NCI-H748 (cell line): ENCODE data around the gene SMIM22.
"Not testable (repeated sequence)": the region's sequence is repeated elsewhere in the genome, so short reads cannot be mapped to it uniquely, and the experiment has no call there.

Experiments
- DNase-seq: peaks from one replicate; lab custom pipeline; 2025; ENCODE audit not compliant: unreplicated experiment; lab: John Stamatoyannopoulos, UW

Gene SMIM22

GRCh38 chr16:4768549-4769305 lies 26.4 kb upstream of the SMIM22 start:
- peak; percentile 94 for DNase-seq

GRCh38 chr16:4769306-4769638 lies 25.9 kb upstream of the SMIM22 start:
- no peak for DNase-seq

DNA sequence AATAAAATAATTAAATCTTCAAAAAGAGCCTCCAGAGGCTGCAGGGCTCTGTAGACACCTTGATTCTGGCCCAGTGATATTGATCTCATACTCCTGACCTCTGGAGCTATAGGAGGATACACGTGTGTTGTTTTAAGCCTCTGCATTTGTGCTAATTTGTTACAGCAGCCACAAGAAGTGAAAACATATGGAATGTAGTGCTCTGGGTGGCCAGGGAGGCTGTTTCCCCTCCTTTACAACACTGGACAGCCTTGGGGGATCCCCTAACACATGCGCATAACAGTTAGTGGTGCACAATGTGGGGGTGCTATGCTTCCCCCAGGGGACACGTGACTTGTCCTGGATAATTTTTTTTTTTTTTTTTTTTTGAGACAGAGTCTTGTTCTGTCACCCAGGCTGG lies 23.5 kb upstream of the SMIM22 start:
- DNase-seq = no peak

DNA sequence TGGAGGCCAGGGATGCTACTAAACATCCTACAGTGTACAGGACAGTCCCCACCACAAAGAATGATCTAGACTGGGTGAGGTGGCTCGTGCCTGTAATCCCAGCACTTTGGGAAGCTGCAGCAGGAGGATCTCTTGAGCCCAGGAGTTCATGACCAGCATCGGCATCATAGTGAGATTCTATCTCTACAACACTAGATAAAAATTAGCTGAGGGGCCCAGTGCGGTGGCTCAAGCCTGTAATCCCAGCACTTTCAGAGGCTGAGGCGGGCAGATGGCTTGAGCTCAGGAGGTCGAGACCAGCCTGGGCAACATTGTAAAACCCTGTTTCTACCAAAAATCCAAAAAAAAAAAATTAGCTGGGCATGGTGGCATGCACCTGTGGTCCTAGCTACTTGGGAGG lies 22.8 kb upstream of the SMIM22 start:
- no peak for DNase-seq

DNA sequence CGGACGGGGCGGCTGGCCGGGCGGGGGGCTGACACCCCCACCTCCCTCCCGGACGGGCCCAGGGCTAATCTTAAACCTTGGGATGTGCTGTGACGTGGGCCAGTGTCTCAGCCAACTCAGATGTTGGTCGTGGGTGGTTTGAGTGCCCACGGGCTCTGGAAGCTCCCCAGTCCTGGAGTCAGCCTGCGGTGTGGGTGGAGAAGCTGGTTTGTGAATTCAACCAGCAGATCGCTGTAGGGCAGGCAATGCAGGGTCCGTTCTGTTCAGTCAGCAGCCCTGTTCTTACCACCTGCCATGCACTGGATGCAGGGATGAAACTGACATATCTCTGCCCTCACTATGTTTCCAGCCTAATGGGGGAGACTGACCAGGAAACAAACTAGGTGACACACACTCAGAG lies 20.2 kb upstream of the SMIM22 start:
- no peak for DNase-seq

DNA sequence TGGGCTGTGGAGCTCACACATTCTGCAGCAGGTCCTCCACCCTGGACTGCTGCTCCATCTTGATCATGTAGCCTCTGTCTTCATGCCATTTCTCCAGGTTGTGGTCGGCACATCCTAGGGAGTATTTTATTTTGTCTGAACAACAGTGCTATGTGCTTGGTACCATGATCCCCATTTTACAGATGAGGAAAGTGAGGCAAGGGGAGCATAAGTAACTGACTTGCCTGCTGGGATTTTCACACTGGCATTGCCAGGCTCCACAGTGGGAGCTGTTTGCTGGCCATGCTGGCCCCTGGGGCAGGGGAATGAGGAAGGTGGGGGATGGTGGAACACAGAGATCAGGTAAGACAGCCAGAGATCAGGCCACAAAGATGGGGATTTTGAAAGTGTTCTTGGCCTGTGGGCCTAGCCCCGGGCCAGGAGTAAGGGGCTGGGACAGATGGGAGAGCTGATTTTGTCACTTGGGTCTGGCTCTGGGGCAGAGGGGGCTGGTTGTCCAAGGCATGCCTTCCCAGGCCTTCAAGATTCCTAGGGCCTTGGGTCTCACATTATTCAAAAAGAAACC lies 18.9 kb upstream of the SMIM22 start:
- no peak for DNase-seq

DNA sequence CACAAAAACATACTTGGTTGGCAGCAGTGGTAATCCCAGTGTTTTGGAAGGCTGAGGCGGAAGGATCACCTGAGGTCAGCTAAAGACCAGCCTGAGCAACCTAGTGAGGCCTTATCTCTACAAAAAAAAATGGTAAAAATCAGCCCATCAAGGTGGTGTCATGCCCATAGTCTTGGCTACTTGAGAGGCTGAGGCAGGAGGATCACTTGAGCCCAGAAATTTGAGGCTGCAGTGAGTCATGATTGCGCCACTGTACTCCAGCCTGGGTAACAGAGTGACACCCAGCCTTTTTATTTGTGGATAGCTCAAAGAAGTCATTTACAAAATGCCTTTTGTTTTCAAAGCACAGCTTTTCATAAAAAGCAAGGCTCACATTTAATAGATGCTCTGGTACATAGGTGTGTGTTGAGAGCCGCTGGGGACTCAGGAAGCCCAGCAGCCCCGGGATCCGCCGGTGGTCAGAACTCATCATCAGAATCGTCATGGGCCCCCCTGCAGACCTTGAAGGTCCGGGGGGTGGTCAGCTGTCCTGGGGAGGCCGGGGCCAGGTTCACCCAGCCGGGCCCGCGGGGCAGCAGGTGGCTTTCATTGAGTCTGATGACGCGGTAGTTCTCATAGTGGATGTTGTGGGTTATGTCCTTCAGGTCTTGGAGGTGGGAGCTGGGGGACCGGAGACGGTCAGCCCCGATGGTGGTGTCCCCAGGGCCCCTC lies 17.7 kb upstream of the SMIM22 start:
- DNase-seq = no peak

- no peak for DNase-seq
Observed at GRCh38 chr16:4778050-4778392, 17.1 kb upstream of the SMIM22 start.

- DNase-seq = no peak
Observed at GRCh38 chr16:4780235-4780634, 14.9 kb upstream of the SMIM22 start.

- no peak for DNase-seq
Observed at GRCh38 chr16:4783251-4783950, 11.8 kb upstream of the SMIM22 start.

- DNase-seq = no peak
Observed at GRCh38 chr16:4783951-4784336, 11.2 kb upstream of the SMIM22 start.

GRCh38 chr16:4784444-4784987 lies 10.7 kb upstream of the SMIM22 start:
- DNase-seq = not testable (repeated sequence)

DNA sequence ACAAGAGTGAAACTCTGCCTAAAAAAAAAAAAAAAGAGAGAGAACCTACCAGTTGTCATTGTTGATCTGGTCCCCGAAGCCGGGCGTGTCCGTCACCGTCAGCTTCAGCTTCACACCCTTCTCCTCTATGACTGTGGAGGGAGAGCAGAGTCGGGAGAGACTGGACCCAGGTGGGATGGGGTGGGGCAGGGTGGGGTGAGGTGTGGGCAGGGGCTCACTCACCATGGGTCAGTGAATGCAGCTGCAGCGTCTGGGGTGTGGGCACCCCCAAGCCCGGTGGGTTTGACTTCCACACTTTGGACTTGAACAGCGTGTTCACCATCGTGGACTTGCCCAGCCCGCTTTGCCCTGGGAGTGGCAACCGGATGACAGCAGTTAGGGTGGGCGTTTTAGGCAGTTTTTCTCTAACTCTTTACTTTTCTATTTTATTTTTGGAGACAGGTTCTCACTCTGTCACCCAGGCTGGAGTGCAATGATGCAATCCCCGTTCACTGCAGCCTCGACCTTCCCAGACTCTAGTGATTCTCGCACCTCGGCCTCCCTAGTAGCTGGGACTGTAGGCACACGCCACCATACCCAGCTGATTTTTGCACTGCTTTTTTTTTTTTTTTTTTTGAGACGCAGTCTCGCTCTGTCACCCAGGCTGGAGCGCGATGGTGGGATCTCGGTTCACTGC lies 9.3 kb upstream of the SMIM22 start:
- DNase-seq = no peak

GRCh38 chr16:4787068-4787467 lies 8.1 kb upstream of the SMIM22 start:
- DNase-seq = no peak

DNA sequence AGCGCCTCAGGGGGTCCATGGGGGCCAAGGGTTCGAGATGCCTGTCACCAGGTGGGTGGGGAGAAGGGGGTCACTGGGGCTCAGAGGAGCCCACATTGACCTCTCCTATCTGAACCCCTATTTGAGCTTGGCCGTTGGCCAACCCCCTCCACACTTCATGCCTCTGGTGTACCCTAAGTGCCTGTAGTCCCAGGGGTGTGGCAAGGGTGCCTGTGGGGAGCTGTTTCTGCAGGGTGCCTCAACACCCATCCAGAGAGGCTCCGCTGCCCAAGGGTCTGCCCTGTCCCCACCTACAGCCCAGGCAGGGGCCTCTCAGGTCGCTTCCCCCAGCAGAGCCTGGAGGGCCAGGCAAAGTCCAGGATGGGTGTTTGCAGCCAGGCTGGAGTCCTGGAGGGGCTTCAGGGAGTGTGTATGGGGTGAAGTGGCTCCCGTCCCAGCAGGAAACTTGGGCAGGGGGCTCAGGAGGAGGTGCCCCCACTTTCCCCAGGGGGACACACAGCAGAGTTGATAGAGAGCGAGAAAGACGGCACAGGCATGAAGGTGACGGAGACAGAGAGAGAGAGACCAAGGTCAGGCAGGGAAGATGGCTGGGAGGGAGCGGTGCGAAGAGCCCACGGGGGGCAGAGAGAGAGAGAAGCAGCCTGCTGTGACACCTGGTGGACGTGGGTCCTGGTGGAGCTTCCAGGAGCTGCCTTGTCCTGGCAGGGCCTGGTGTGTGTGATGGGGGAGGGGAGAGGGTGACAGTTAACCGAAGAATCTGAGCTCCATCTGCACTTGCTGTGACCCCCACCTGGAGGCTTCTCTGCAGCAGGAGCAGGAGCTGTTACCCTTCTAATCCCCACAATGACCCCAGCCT lies 7.3 kb upstream of the SMIM22 start, which contains the start of gene SEPTIN12:
Gene SEPTIN12, minus strand, starts transcription at position 719 of the 856 bp plus-strand sequence. Its CDS starts 700 bp downstream, at position 19.
- DNase-seq = no peak

GRCh38 chr16:4788489-4788889 lies 6.7 kb upstream of the SMIM22 start:
- peak; percentile 21 for DNase-seq

DNA sequence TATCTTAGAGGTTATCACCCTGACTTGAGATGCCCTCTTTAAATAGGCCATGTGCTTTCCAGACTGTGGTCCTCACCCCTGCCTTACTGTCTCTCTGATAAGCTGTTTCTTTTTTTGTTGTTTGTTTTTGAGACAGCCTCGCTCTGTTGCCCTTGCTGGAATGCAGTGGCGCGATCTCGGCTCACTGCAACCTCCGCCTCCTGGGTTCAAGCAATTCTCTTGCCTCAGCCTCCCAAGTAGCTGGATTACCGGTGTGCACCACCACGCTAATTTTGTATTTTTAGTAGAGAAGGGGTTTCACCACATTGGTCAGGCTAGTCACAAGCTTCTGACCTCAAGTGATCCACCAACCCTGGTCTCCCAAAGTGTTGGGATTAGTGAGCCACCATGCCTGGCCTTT lies 6.3 kb upstream of the SMIM22 start:
- no peak for DNase-seq

DNA sequence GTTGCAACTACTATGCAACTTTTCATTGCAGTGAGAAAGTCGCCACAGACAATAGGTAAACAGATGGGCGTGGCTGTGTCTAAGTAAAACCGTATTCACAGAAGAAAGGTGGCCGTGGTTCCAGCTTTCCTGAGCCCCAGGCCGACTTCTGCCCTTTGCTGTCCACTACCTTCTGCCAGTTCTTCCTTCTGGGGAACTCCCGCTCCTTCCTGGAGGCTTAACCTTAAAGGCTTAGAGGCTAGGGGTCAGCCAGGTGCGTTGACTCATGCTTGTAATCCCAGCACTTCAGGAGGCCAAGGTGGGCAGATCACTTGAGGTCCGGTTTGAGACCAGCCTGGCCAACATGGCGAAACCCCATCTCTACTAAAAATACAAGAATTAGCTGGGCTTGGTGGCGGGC lies 4.9 kb upstream of the SMIM22 start:
- DNase-seq = no peak

GRCh38 chr16:4790871-4791270 lies 4.3 kb upstream of the SMIM22 start:
- DNase-seq = no peak

- no peak for DNase-seq
Observed at GRCh38 chr16:4792951-4793513, 2.1 kb upstream of the SMIM22 start.
